Sigmoid colon (tissue), 4 donors: ENCODE results near the gene RNASEH1.

Source experiments
- EP300 ChIP-seq, 4 donors: sonication (generic); formaldehyde crosslinking; IDR thresholded peaks; one replicate each; pipeline ENCODE4 v1.6.1; 2017; ENCODE audit warnings: antibody characterized with exemption in 4 of 4
- POLR2A ChIP-seq, 2 donors: fragments of 450-650 bp; IDR thresholded peaks; one replicate each; pipeline ENCODE4 v1.6.1; 2016; ENCODE audit warnings: antibody characterized with exemption in 2 of 2, mild to moderate bottlenecking in 2 of 2, moderate library complexity in 2 of 2
- POLR2AphosphoS5 ChIP-seq, 4 donors: sonication (generic); formaldehyde crosslinking; IDR thresholded peaks; one replicate each; pipeline ENCODE4 v1.6.1; 2017; ENCODE audit warnings: antibody characterized with exemption in 4 of 4
- TF ChIP-seq, protein P1 (sequence below), 4 experiments: fragments of 450-650 bp in 3 of 4; fragments of 200-600 bp in 1 of 4; IDR thresholded peaks; one replicate each; pipeline ENCODE4 v1.5.1; 2016 to 2019; ENCODE audit warnings: antibody characterized with exemption in 4 of 4, mild to moderate bottlenecking in 3 of 4, moderate library complexity in 2 of 4

DNA sequence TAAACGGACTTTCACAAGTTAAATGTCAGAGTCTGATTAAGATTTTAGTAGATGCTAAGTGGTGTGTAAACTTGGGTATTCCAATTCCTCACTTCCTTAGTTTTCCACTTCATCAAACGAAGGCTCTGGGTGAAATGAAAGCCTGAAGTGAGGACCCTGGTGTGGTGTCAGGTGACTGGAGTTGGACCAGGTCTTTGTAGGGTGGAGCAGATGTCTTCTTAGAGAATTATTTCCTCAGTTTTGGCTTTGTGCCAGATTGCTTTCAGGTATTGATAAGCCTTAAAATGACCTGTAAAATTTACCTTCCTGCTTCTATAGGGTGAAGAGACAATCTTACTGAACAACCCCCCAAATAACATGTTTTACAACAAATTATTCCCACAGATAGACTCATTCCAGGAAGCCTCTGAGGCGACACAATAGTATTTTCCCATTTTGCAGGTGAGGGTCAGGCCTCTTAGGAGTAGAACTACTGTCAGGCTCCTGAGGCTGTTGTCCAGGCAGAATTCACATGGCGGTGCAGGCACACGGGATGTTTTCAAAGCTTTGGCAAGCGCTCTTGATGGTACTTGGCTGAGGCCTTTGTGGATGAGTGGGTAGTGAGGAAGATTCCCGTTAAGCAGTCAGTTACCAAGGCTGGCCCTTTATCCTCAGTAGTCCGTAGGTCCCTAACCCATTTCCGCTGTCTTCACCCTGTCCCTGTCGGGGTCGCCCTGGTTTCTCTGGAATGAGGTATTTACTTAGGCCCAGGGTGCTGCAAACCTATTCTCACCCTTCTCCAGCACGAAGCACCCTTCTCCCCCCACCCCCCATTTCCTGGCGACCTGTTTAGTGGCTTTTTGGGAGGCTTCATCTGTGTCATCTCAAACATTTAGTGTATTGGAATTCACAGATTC lies 23.5 kb upstream of the RNASEH1 start:
- TF ChIP-seq, protein P1, sequence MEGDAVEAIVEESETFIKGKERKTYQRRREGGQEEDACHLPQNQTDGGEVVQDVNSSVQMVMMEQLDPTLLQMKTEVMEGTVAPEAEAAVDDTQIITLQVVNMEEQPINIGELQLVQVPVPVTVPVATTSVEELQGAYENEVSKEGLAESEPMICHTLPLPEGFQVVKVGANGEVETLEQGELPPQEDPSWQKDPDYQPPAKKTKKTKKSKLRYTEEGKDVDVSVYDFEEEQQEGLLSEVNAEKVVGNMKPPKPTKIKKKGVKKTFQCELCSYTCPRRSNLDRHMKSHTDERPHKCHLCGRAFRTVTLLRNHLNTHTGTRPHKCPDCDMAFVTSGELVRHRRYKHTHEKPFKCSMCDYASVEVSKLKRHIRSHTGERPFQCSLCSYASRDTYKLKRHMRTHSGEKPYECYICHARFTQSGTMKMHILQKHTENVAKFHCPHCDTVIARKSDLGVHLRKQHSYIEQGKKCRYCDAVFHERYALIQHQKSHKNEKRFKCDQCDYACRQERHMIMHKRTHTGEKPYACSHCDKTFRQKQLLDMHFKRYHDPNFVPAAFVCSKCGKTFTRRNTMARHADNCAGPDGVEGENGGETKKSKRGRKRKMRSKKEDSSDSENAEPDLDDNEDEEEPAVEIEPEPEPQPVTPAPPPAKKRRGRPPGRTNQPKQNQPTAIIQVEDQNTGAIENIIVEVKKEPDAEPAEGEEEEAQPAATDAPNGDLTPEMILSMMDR (IDR thresholded peaks at IDR 0.05) = no peak
- TF ChIP-seq EP300 (IDR thresholded peaks at IDR 0.05) (no peak), POLR2A (IDR thresholded peaks at IDR 0.05) (no peak), POLR2AphosphoS5 (IDR thresholded peaks at IDR 0.05) (no peak)
